ENCODE data around the gene IL1RAPL2. TPM values are rescaled to one million over a fixed set of nuclear protein-coding genes. Genes with fewer than 3 reads are reported as not detected.

Gene IL1RAPL2
- total and polyA plus RNA-seq, 2 donors (not counting 3 experiments of a cell fraction or from before 2014, with no cell fraction given), result not detected

- Histone ChIP-seq H3K79me2 (ENCODE audit: control insufficient read depth, insufficient read depth, low read length) (no peaks in the 10 kb centered on the region), H3K36me3 (ENCODE audit: control insufficient read depth in 2 of 2, extremely low read depth in 1 of 2, insufficient read depth in 2 of 2, low read length in 2 of 2) (no peaks in the 10 kb centered on the region), H3K9me3 (replicated peaks; ENCODE audit: control insufficient read depth, insufficient read depth, low read length) (no peaks in the 10 kb centered on the region), H3K9ac (replicated peaks; ENCODE audit: extremely low read depth, insufficient read depth, low read length) (no peak overlapping the region), H3K4me3 (replicated peaks in 1 of 3; ENCODE audit: insufficient read depth in 1 of 3, low read depth in 1 of 3, low read length in 3 of 3) (no peak overlapping the region), H3K9me1 (replicated peaks; ENCODE audit: control insufficient read depth, extremely low read depth, insufficient read depth, low read length) (no peaks in the 10 kb centered on the region), H2AFZ (ENCODE audit: low read depth, low read length) (no peak overlapping the region), H3K4me1 (ENCODE audit: control insufficient read depth, extremely low read depth, insufficient read depth, low read length) (no peaks in the 10 kb centered on the region), H3K27me3 (ENCODE audit: control insufficient read depth in 2 of 2, insufficient read depth in 2 of 2, low read length in 2 of 2) (no peaks in the 10 kb centered on the region), H3K4me2 (ENCODE audit: insufficient read depth, low read length) (no peak overlapping the region), H3K27ac (ENCODE audit: insufficient read depth, low read depth, low read length) (no peak overlapping the region), H4K20me1 (replicated peaks; ENCODE audit: control insufficient read depth, extremely low read depth, insufficient read depth, low read length) (no peaks in the 10 kb centered on the region)
- TF ChIP-seq POLR2AphosphoS5 (IDR thresholded peaks at IDR 0.05; ENCODE audit: insufficient read depth, low read depth, low read length) (no peak), GATA2 (IDR thresholded peaks at IDR 0.05; ENCODE audit: insufficient read depth, insufficient read length, low read depth, low read length) (no peak), CTCF (IDR thresholded peaks at IDR 0.05; ENCODE audit: extremely low read depth in 1 of 2, insufficient read depth in 1 of 2, low read depth in 1 of 2, low read length in 2 of 2) (no peak), MYC (IDR thresholded peaks at IDR 0.05; ENCODE audit: low read depth, low read length) (no peak), EZH2 (IDR thresholded peaks at IDR 0.05; ENCODE audit: borderline replicate concordance, low read depth, low read length, severe bottlenecking) (no peak), MAX (IDR thresholded peaks at IDR 0.05; ENCODE audit: insufficient read depth, insufficient read length) (no peak), JUN (IDR thresholded peaks at IDR 0.05; ENCODE audit: borderline replicate concordance, insufficient read depth, insufficient read length, low read depth) (no peak), POLR2A (IDR thresholded peaks at IDR 0.05; ENCODE audit: low read depth, low read length) (no peak), FOS (IDR thresholded peaks at IDR 0.05; ENCODE audit: borderline replicate concordance, insufficient read depth, low read length) (no peak)
- intact Hi-C loops (cut with micrococcal nuclease), result no loop called here
- BruUV-seq (replicated peaks), result no TSS peak
- ChIA-PET POLR2A (no interaction called here), CTCF (no interaction called here)
- FAIRE-seq (no peak), DNase-seq (ENCODE audit: low read depth, low spot score) (no peak)
- dilution Hi-C loops (cut with MboI; ENCODE audit: extremely low pct_ligation_motif_present, low sequenced_read_pairs), result no loop called here
These were observed 905.6 kb downstream of the IL1RAPL2 start for GRCh38 chrX:105471597-105471996.
